HG03378 (cell line): Measurements from ENCODE around the gene SRRM4.
"Not testable (repeated sequence)": the region's sequence is repeated elsewhere in the genome, so short reads cannot be mapped to it uniquely, and the experiment has no call there.

Source experiments
- ATAC-seq: cut with Tn5 transposase; IDR thresholded peaks from one replicate; pipeline ENCODE4 v1.9.1; 2021; ENCODE audit warnings: mild to moderate bottlenecking, moderate library complexity; ENCODE audit not compliant: unreplicated experiment

SRRM4 gene

GRCh38 chr12:119008273-119008672 lies 26.9 kb downstream of the SRRM4 start:
- not testable (repeated sequence) for ATAC-seq

- no peak for ATAC-seq
Measured at GRCh38 chr12:119008691-119009221, 27.4 kb downstream of the SRRM4 start.

GRCh38 chr12:119011231-119011630 lies 29.9 kb downstream of the SRRM4 start:
- no peak for ATAC-seq

- ATAC-seq = no peak
Measured at GRCh38 chr12:119012179-119012578, 30.8 kb downstream of the SRRM4 start.

- ATAC-seq = no peak
Measured at GRCh38 chr12:119013023-119013422, 31.7 kb downstream of the SRRM4 start.

- no peak for ATAC-seq
Measured at GRCh38 chr12:119014368-119014767, 33.0 kb downstream of the SRRM4 start.

GRCh38 chr12:119016715-119017114 lies 35.4 kb downstream of the SRRM4 start:
- ATAC-seq = no peak

- no peak for ATAC-seq
Measured at GRCh38 chr12:119019166-119019565, 37.8 kb downstream of the SRRM4 start.

GRCh38 chr12:119020406-119021360 lies 39.3 kb downstream of the SRRM4 start:
- ATAC-seq = no peak

- ATAC-seq = no peak
Measured at GRCh38 chr12:119024356-119024755, 43.0 kb downstream of the SRRM4 start.

GRCh38 chr12:119025786-119026185 lies 44.4 kb downstream of the SRRM4 start:
- ATAC-seq = no peak

GRCh38 chr12:119033332-119033731 lies 52.0 kb downstream of the SRRM4 start:
- not testable (repeated sequence) for ATAC-seq

- ATAC-seq = no peak
Measured at GRCh38 chr12:119036878-119037825, 55.8 kb downstream of the SRRM4 start.

- no peak for ATAC-seq
Measured at GRCh38 chr12:119044094-119044493, 62.8 kb downstream of the SRRM4 start.

GRCh38 chr12:119047641-119048040 lies 66.3 kb downstream of the SRRM4 start:
- no peak for ATAC-seq

- ATAC-seq = no peak
Measured at GRCh38 chr12:119050663-119051062, 69.3 kb downstream of the SRRM4 start.

- ATAC-seq = no peak
Measured at GRCh38 chr12:119051474-119051873, 70.1 kb downstream of the SRRM4 start.

- no peak for ATAC-seq
Measured at GRCh38 chr12:119052001-119052400, 70.7 kb downstream of the SRRM4 start.

- no peak for ATAC-seq
Measured at GRCh38 chr12:119055977-119056376, 74.6 kb downstream of the SRRM4 start.

- ATAC-seq = no peak
Measured at GRCh38 chr12:119060847-119061796, 79.8 kb downstream of the SRRM4 start.
